Measurements from ENCODE around the gene SYT12.

SYT12 gene

GRCh38 chr11:67044496-67044895 lies 21.6 kb downstream of the SYT12 start:
- intact Hi-C loops (cut with DNase I; ENCODE audit: low total_unique reads), result no loop called here
- Histone ChIP-seq H3K9me3 (no peaks in the 10 kb centered on the region), H3K27me3 (no peaks in the 10 kb centered on the region), H3K27ac (no peak overlapping the region), H3K4me1 (peaks cover 0 to 10% (median 4%) of the 10 kb centered on the region in 4 donors), H3K4me3 (no peak overlapping the region), H3K36me3 (peaks cover 0 to 36% (median 0%) of the 10 kb centered on the region in 3 donors)
- no peak for TF ChIP-seq CTCF (IDR thresholded peaks at IDR 0.05)
- no peak for DNase-seq

- Histone ChIP-seq H3K4me3 (no peak overlapping the region), H3K9me3 (no peaks in the 10 kb centered on the region), H3K27me3 (no peaks in the 10 kb centered on the region), H3K4me1 (peaks cover 0 to 10% (median 4%) of the 10 kb centered on the region in 4 donors), H3K27ac (no peak overlapping the region), H3K36me3 (peaks cover 0 to 36% (median 0%) of the 10 kb centered on the region in 3 donors)
- DNase-seq, result peak in 1 of 2 donors; percentile 88
- no peak for TF ChIP-seq CTCF (IDR thresholded peaks at IDR 0.05)
- intact Hi-C loops (cut with DNase I; ENCODE audit: low total_unique reads), result no loop called here
Measured at GRCh38 chr11:67045314-67045713, 22.4 kb downstream of the SYT12 start.

GRCh38 chr11:67048515-67049130 lies 25.7 kb downstream of the SYT12 start:
- Histone ChIP-seq H3K36me3 (peaks cover 0 to 35% (median 0%) of the 10 kb centered on the region in 3 donors), H3K4me3 (no peak overlapping the region), H3K4me1 (peaks cover 0 to 18% (median 7%) of the 10 kb centered on the region in 4 donors), H3K27ac (no peak overlapping the region), H3K9me3 (no peaks in the 10 kb centered on the region), H3K27me3 (no peaks in the 10 kb centered on the region)
- intact Hi-C loops (cut with DNase I; ENCODE audit: low total_unique reads), result no loop called here
- no peak for DNase-seq
- TF ChIP-seq CTCF (IDR thresholded peaks at IDR 0.05), result no peak

- H3K4me3 ChIP-seq, result no peak overlapping the region
- no peaks in the 10 kb centered on the region for H3K27me3 ChIP-seq
- no peak for DNase-seq
- intact Hi-C loops (cut with DNase I; ENCODE audit: low total_unique reads), result no loop called here
- no peak overlapping the region for H3K27ac ChIP-seq
- H3K9me3 ChIP-seq, result no peaks in the 10 kb centered on the region
- TF ChIP-seq CTCF (IDR thresholded peaks at IDR 0.05), result no peak
- peaks cover 0 to 23% (median 0%) of the 10 kb centered on the region in 3 donors for H3K36me3 ChIP-seq
- peaks cover 0 to 27% (median 19%) of the 10 kb centered on the region in 4 donors for H3K4me1 ChIP-seq
Measured at GRCh38 chr11:67050139-67050538, 27.2 kb downstream of the SYT12 start.

GRCh38 chr11:67051180-67051893 lies 28.4 kb downstream of the SYT12 start:
- H3K27me3 ChIP-seq, result no peaks in the 10 kb centered on the region
- no peak overlapping the region for H3K4me3 ChIP-seq
- intact Hi-C loops (cut with DNase I; ENCODE audit: low total_unique reads), result no loop called here
- TF ChIP-seq CTCF (IDR thresholded peaks at IDR 0.05), result no peak
- peaks cover 0 to 34% (median 28%) of the 10 kb centered on the region in 4 donors for H3K4me1 ChIP-seq
- no peaks in the 10 kb centered on the region for H3K9me3 ChIP-seq
- no peak for DNase-seq
- H3K27ac ChIP-seq, result no peak overlapping the region
- H3K36me3 ChIP-seq, result peaks cover 0 to 14% (median 0%) of the 10 kb centered on the region in 3 donors
